ENCODE measurements around the gene FIGNL2.

The FIGNL2 gene

DNA sequence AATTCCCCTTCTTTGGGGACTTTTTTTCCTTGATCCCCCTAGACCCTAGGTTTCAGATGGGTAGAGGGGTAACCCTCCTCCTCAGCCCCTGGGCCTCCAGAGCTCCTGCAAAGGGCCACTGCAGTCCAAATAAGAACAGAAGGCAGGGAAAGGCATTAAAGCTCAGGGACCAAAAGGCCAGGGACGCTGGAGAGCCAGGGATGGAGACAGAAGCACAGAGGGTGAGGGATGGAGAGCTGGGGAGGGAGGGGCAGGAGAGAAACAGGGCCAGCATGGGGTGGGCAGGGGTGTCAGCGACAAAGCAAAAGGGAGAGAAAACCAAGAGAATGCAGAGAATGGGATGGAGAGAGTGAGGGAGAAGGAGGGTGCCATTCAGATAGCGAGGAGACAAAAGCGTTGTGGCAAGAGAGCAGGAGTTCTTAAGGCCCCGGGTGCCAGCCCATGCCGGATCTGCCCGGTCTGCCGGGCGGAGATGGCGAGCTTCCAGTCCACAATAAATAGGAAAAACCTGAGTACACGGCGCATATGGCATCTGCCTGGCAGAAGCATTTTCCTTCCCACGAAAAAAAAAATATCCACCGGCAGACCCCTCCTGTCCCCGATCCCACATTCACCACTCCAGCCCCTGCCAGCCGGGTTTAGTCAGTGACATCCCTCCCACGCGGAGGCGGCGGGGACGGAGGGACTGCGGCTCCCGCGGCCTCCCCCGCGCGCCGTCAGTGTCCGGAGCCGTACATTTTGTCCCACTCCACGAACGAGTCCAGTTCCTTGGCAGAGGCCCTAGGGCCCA, 28.6 kb downstream of the FIGNL2 start:
- TF ChIP-seq CTCF (IDR thresholded peaks at IDR 0.05; ENCODE audit: low read depth, low read length) = no peak
- DNase-seq (ENCODE audit: low read depth, low spot score) = peak; percentile 17
- in situ Hi-C loops (cut with HindIII; ENCODE audit: low sequenced_read_pairs) = no loop called here
- peak overlapping the region; percentile 26 for H3K4me3 ChIP-seq (ENCODE audit: low read depth, low read length)

- in situ Hi-C loops (cut with HindIII; ENCODE audit: low sequenced_read_pairs) = no loop called here
- TF ChIP-seq CTCF (IDR thresholded peaks at IDR 0.05; ENCODE audit: low read depth, low read length) = no peak
- no peak overlapping the region for H3K4me3 ChIP-seq (ENCODE audit: low read depth, low read length)
- DNase-seq (ENCODE audit: low read depth, low spot score) = peak; percentile 75
These were observed 29.8 kb downstream of the FIGNL2 start for GRCh38 chr12:51818566-51819300.

DNA sequence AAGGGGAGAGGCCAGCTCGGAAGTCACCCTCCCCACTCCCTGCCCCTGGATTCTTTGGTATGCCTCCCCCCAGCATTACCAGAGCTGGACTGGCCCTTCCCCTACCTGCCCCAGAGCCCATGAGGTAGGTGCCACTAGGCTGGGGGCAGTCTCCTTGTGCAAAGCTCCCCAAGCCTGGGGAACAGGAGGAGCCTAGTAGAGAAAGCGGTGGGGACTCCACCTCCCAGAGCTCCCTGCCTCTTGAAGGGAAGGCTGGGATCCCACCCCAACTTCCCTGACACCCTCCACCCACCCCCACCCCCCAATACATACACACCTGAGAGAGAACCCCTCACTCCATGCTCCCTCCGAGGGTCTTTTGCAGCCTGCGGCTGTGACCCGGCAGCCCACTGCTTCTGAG, 30.4 kb downstream of the FIGNL2 start:
- no peak for TF ChIP-seq CTCF (IDR thresholded peaks at IDR 0.05; ENCODE audit: low read depth, low read length)
- H3K4me3 ChIP-seq (ENCODE audit: low read depth, low read length) = no peak overlapping the region
- in situ Hi-C loops (cut with HindIII; ENCODE audit: low sequenced_read_pairs) = no loop called here

GRCh38 chr12:51817027-51817953, 31.2 kb downstream of the FIGNL2 start:
- DNase-seq (ENCODE audit: low read depth, low spot score) = no peak
- no peak for TF ChIP-seq CTCF (IDR thresholded peaks at IDR 0.05; ENCODE audit: low read depth, low read length)
- no peak overlapping the region for H3K4me3 ChIP-seq (ENCODE audit: low read depth, low read length)
- in situ Hi-C loops (cut with HindIII; ENCODE audit: low sequenced_read_pairs) = no loop called here

More for the DNA sequence above, 30.4 kb downstream of the FIGNL2 start:
- no peak for DNase-seq (ENCODE audit: low read depth, low spot score)

DNA sequence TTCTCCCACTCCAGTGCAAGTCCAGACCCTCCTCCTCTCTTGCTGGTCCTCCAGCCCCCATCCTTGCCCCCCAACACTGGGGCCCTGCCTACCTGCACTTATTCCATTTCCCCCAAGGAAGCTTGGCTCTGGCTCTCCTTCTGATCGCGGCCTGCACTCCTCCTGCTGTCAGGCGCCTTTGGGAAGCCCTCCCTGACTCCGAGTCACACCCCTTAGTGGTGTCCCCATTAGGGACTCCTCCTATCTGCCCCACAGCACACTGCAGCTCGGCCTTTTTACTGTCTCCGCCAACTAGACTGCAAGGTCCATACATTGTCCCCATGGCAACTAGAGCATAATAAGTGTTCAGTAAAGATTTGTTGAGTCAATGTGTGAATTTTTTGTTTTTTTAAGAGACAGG, 32.9 kb downstream of the FIGNL2 start:
- in situ Hi-C loops (cut with HindIII; ENCODE audit: low sequenced_read_pairs) = no loop called here
- no peak for TF ChIP-seq CTCF (IDR thresholded peaks at IDR 0.05; ENCODE audit: low read depth, low read length)

More for the DNA sequence above, 32.9 kb downstream of the FIGNL2 start:
- no peak for DNase-seq (ENCODE audit: low read depth, low spot score)
- no peak overlapping the region for H3K4me3 ChIP-seq (ENCODE audit: low read depth, low read length)

All from astrocyte of the spinal cord (primary cell).